Measurements from ENCODE around the gene PDGFC. TPM values are rescaled to one million over a fixed set of nuclear protein-coding genes. Genes with fewer than 3 reads are reported as not detected.

Gene PDGFC, protein sequence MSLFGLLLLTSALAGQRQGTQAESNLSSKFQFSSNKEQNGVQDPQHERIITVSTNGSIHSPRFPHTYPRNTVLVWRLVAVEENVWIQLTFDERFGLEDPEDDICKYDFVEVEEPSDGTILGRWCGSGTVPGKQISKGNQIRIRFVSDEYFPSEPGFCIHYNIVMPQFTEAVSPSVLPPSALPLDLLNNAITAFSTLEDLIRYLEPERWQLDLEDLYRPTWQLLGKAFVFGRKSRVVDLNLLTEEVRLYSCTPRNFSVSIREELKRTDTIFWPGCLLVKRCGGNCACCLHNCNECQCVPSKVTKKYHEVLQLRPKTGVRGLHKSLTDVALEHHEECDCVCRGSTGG
- total RNA-seq (2014; rRNA removed; shearing (Covaris generic); ENCODE audit: low replicate concordance) = 28.4 and 30.3 TPM in 2 replicates

DNA sequence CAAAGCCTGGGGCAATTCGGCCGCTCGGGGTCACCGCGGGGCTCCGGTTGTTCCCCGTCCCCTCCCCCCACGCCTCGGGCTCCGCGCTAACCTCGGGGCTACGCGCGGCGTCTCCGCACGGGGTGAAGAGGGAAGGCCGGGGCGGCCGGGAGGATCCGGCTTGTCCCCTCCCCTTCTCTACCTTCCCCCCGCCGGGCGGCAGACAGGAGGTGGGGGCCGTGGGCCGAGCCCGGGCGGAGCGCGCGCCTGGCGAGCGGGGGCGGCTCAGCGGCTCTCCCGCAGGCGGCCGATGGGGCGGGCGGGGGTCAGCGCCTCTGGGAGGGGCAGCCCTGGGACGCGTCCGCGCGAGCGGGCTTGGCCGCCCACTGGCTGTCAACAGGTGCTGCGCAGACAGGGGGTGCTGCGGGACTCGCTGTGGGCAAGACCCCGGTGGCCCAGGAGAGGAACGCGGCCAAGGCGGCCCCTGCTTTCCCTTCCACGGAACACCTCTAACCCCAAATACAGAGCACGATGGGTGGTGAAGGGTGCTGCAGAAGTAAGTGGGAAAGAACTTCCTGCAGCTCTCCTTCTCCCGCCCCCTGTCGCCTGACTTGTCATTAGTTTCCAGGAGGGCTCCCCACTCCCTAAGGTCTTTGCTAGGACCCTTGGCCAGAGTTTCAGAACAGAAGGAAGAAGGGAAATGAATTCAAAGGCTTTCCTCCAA lies at the start of gene PDGFC:
TSS of gene PDGFC (minus strand) at position 124 of the 703 bp plus-strand sequence. CDS start 896 bp downstream, outside the sequence.
- Histone ChIP-seq H3K36me3 (0 out of 2 replicates have a peak, but pooled peaks cover 3% of the 10 kb centered on the region), H3K9me3 (no peaks in the 10 kb centered on the region), H3K4me3 (peak within 1 kb of the TSS; percentile 75), H3K27me3 (no peaks in the 10 kb centered on the region)
- DNase-seq = peak; percentile 86

- H3K4me3 ChIP-seq = no peak overlapping the region
- H3K9me3 ChIP-seq = no peaks in the 10 kb centered on the region
- H3K36me3 ChIP-seq = no peaks in the 10 kb centered on the region
- peaks cover 9% of the 10 kb centered on the region; the same call in 1 of the 2 replicates for H3K27me3 ChIP-seq
- no peak for DNase-seq
Measured at GRCh38 chr4:157020882-157021281, 49.3 kb upstream of the PDGFC start.

DNA sequence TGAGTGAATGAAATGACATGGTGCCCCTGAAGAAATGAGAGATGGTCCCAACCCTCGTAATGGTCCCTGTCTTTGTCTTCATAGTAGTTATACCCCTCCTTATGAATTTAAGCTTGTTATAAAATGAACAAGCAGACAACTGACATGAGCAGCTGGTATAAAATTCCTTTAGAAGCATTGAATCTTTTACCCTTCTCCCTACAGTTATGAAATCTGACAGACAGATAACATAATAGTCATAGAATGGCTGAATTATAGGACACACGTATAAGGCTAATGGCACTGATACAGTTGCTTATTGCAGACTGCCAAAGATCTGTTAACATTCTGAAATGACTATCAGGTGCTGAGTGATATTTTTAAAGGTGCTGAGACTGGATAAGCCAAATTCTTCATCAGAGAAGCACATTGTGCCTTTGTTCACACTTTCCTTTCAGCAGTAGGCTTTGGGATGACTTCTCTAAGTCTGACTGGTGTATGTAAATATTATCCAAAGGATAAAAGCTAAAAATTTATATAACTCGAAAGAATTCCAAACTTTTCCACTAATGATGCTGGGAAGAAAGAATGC lies 47.4 kb upstream of the PDGFC start:
- H3K36me3 ChIP-seq = no peaks in the 10 kb centered on the region
- DNase-seq = no peak
- H3K9me3 ChIP-seq = no peaks in the 10 kb centered on the region
- H3K27me3 ChIP-seq = peaks cover 17% of the 10 kb centered on the region
- no peak overlapping the region for H3K4me3 ChIP-seq

- DNase-seq = peak; percentile 73
Measured at GRCh38 chr4:157014621-157015591, 43.3 kb upstream of the PDGFC start.

DNA sequence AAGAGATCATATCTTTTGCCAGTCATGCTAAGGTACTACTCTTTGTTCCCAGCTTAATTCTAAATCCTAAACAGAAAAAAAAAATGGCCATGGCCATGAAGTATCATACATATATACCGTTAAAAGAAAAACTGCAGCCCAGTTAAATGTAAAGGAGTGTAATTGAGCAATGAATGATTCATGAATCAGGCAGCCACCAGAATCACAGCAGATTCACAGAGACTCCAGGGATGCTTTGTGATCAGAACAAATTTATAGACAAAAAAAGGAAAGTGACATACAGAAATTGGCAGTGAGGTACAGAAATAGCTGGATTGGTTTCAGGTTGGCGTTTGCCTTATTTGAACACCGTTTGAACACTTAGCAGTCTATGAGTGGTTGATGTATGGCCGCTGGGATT lies 42.1 kb upstream of the PDGFC start:
- Histone ChIP-seq H3K9me3 (no peaks in the 10 kb centered on the region), H3K27me3 (peaks cover 14% of the 10 kb centered on the region), H3K36me3 (no peaks in the 10 kb centered on the region), H3K4me3 (no peak overlapping the region)
- no peak for DNase-seq

More at GRCh38 chr4:157014621-157015591, 43.3 kb upstream of the PDGFC start:
- no peak overlapping the region for H3K4me3 ChIP-seq
- H3K9me3 ChIP-seq = no peaks in the 10 kb centered on the region
- H3K27me3 ChIP-seq = peaks cover 18% of the 10 kb centered on the region
- H3K36me3 ChIP-seq = no peaks in the 10 kb centered on the region

DNA sequence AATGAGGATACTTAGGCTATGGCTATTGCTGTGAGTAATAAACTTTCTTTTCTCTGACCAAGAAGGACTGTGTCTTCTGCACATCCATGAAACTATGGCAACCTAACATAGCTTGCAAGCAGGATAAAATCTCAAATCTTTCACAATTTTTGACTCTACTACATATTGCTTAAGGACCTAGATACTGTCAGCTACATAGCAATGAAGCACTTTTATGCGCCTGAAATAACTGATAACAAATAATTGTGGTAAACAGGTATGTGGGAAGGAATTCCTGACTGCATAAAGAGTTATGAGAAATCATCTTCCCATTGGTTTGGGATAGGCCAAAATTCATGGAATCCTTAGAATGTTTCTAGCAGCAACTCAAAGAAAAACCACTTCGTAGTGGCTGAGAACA lies 41.2 kb upstream of the PDGFC start:
- peaks cover 11% of the 10 kb centered on the region for H3K27me3 ChIP-seq
- no peak for DNase-seq

DNA sequence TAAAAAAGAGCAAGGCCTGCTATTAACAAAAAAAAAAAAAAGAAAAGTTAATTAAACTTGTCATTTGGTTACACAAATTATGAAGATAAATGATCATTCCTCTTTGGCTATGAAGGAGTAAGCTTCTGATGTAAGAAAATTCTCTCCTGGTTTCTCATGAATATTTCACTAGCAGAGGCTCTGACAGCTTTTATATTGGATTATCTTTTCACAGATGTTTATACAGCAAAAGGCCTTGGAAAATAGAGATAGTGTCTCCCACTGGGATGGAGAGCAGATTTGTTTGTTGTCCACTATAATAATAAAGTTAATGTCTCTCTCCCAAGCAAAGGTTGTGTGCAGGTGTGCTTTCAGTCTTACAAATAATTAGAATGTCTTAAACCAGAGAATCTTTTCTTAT lies 40.7 kb upstream of the PDGFC start:
- DNase-seq = no peak
- Histone ChIP-seq H3K27me3 (peaks cover 11% of the 10 kb centered on the region), H3K9me3 (no peaks in the 10 kb centered on the region), H3K36me3 (no peaks in the 10 kb centered on the region), H3K4me3 (no peak overlapping the region)

More for the DNA sequence above, 41.2 kb upstream of the PDGFC start:
- no peaks in the 10 kb centered on the region for H3K36me3 ChIP-seq
- H3K4me3 ChIP-seq = no peak overlapping the region
- H3K9me3 ChIP-seq = no peaks in the 10 kb centered on the region

DNA sequence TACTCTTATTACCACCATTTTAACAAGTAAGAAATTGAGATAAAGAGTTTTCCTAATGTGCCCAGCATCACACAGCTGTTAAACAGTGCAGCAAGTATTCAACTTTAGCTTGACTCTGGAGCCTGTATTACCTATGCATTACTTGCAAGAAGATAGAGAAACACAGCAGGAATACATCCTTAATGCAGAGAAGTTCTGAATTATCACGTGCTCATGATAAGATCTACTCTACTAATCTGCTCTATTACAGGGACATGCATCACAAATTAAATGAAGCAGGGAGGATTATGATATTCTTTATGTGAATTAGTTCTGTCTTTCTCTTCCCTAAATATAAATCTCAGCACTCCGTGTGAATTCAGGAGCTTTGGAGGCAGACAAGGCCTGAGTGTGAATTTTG lies 39.0 kb upstream of the PDGFC start:
- no peaks in the 10 kb centered on the region for H3K9me3 ChIP-seq
- H3K36me3 ChIP-seq = no peaks in the 10 kb centered on the region
- no peak overlapping the region for H3K4me3 ChIP-seq
- no peak for DNase-seq
- H3K27me3 ChIP-seq = peaks cover 9% of the 10 kb centered on the region

GRCh38 chr4:157005831-157006230 lies 34.2 kb upstream of the PDGFC start:
- no peak for DNase-seq
- Histone ChIP-seq H3K9me3 (no peaks in the 10 kb centered on the region), H3K27me3 (peaks cover 3% of the 10 kb centered on the region), H3K4me3 (no peak overlapping the region), H3K36me3 (no peaks in the 10 kb centered on the region)

- no peak for DNase-seq
- no peaks in the 10 kb centered on the region for H3K9me3 ChIP-seq
- H3K27me3 ChIP-seq = peaks cover 5% of the 10 kb centered on the region
- H3K36me3 ChIP-seq = no peaks in the 10 kb centered on the region
- no peak overlapping the region for H3K4me3 ChIP-seq
Measured at GRCh38 chr4:157005193-157005592, 33.6 kb upstream of the PDGFC start.

- no peak for DNase-seq
- H3K36me3 ChIP-seq = no peaks in the 10 kb centered on the region
- no peaks in the 10 kb centered on the region for H3K9me3 ChIP-seq
- no peak overlapping the region for H3K4me3 ChIP-seq
- peaks cover 5% of the 10 kb centered on the region for H3K27me3 ChIP-seq
Measured at GRCh38 chr4:157004279-157005161, 32.9 kb upstream of the PDGFC start.

DNA sequence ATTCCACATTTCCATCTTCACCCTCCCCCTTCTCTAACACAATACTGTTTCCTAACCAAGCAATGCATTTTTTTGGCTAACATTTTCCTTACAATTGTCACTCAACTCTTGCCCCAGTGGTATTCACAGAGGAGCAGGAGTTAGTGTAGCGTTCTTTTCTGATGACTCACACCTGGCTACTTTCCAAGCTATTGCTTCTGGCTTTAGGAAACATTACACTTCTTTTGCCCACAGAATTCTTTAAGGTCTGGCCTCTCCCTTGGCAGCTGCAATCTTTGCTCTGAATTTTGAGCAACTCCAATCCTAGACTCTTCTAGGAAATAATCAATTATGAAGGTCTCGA lies 27.5 kb upstream of the PDGFC start:
- peak; percentile 71 for DNase-seq
- no peaks in the 10 kb centered on the region for H3K36me3 ChIP-seq
- peaks cover 5% of the 10 kb centered on the region for H3K27me3 ChIP-seq
- H3K4me3 ChIP-seq = no peak overlapping the region
- no peaks in the 10 kb centered on the region for H3K9me3 ChIP-seq

GRCh38 chr4:156998500-156999174 lies 27.0 kb upstream of the PDGFC start:
- H3K27me3 ChIP-seq = peaks cover 5% of the 10 kb centered on the region
- no peaks in the 10 kb centered on the region for H3K9me3 ChIP-seq
- H3K36me3 ChIP-seq = no peaks in the 10 kb centered on the region
- DNase-seq = no peak
- H3K4me3 ChIP-seq = no peak overlapping the region

- H3K36me3 ChIP-seq = no peaks in the 10 kb centered on the region
- no peak overlapping the region for H3K4me3 ChIP-seq
- no peak for DNase-seq
- no peaks in the 10 kb centered on the region for H3K27me3 ChIP-seq
- no peaks in the 10 kb centered on the region for H3K9me3 ChIP-seq
Measured at GRCh38 chr4:156992943-156993342, 21.3 kb upstream of the PDGFC start.

DNA sequence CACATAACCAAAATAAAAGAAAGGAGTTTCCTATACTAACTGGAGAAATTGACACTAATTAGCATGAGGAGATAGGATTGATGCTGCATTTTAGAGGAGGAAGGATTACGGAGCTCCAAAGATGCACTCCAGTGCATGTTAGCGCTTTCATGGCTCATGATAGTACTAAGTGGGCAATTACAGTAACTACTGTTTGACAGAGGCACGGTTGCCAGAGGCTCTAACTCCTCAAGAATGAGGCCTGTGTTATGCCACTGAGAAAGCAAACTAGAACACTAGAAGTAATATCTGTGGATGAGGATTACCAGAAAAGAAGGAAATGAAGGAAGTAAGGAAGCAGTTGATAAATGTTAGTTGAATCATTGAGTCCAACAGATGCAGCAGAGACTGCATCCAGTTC lies 19.6 kb upstream of the PDGFC start:
- no peak for DNase-seq
- H3K4me3 ChIP-seq = no peak overlapping the region

More for the DNA sequence above, 19.6 kb upstream of the PDGFC start:
- Histone ChIP-seq H3K27me3 (no peaks in the 10 kb centered on the region), H3K36me3 (no peaks in the 10 kb centered on the region), H3K9me3 (no peaks in the 10 kb centered on the region)

All from MG63 (cell line).